Upper lobe of left lung (tissue), 6 donors: ENCODE measurements around the gene PAIP2. TPM values are rescaled to one million over a fixed set of nuclear protein-coding genes. Genes with fewer than 3 reads are reported as not detected.

Experiments used
- ATAC-seq, 2 donors: fragments of 200-7000 bp; cut with Tn5 transposase; one replicate each; pipeline ENCODE4 v1.9.1; 2022; ENCODE audit warnings: mild to moderate bottlenecking in 2 of 2, moderate library complexity in 2 of 2; ENCODE audit not compliant: low FRiP score in 2 of 2
- DNase-seq, 2 donors: peaks; one replicate each; pipeline ENCODE4 v3.0.0-alpha.2; 2019 to 2020
- H3K27ac ChIP-seq, 4 donors: fragments of 200-600 bp; sonication (generic); one replicate each; pipeline ENCODE4 v1.5.1; 2016 to 2019
- H3K27me3 ChIP-seq, 4 donors: fragments of 200-600 bp; sonication (generic); one replicate each; pipeline ENCODE4 v1.5.1; 2017 to 2019
- H3K36me3 ChIP-seq, 4 donors: fragments of 200-600 bp; sonication (generic); one replicate each; pipeline ENCODE4 v1.5.1; 2016 to 2019
- H3K4me1 ChIP-seq, 4 donors: fragments of 200-600 bp; sonication (generic); one replicate each; pipeline ENCODE4 v1.5.1; 2018 to 2019
- H3K4me3 ChIP-seq, 4 donors: fragments of 200-600 bp; sonication (generic); one replicate each; pipeline ENCODE4 v1.5.1; 2017 to 2019; ENCODE audit warnings: mild to moderate bottlenecking in 2 of 4, moderate library complexity in 1 of 4
- H3K9me3 ChIP-seq, 4 donors: fragments of 200-600 bp; sonication (generic); one replicate each; pipeline ENCODE4 v1.5.1; 2018 to 2019
- CTCF ChIP-seq, 6 experiments: fragments of 450-650 bp in 4 of 6; fragments of 200-600 bp in 2 of 6; sonication (generic) in 2 of 6; IDR thresholded peaks; one replicate each; pipeline ENCODE4 v1.5.1; 2016 to 2019; ENCODE audit warnings: antibody characterized with exemption in 6 of 6
- EP300 ChIP-seq, 4 donors: sonication (generic); formaldehyde crosslinking; IDR thresholded peaks; one replicate each; pipeline ENCODE4 v1.5.1; 2017; ENCODE audit warnings: antibody characterized with exemption in 4 of 4, control low read depth in 2 of 4
- POLR2A ChIP-seq, 4 donors: fragments of 450-650 bp; IDR thresholded peaks; one replicate each; pipeline ENCODE4 v1.5.1; 2016 to 2017; ENCODE audit warnings: antibody characterized with exemption in 4 of 4, mild to moderate bottlenecking in 2 of 4
- POLR2AphosphoS5 ChIP-seq, 2 donors: sonication (generic); formaldehyde crosslinking; IDR thresholded peaks; one replicate each; pipeline ENCODE4 v1.5.1; 2017; ENCODE audit warnings: antibody characterized with exemption in 2 of 2
- WGBS, 2 donors: methylation state at CpG; one replicate each; pipeline ENCODE4 v1.1.5; 2017 to 2018; 5-methylcytosine and 5-hydroxymethylcytosine counted together
- total RNA-seq, 6 donors: library from RNA; depleted of rRNA in 4 of 6; stranded (reverse); fragments of >200 nt in 4 of 6; gene quantifications; one replicate each; pipeline versions ENCODE4 v1.1.0 to v1.2.1, GENCODE V29; 2016 to 2021
- donor health status: DM: no; HTN: no; CAD: no; lungs with moderate emphysema.
- donor health status: DM: no; HTN: yes; CAD: no; lungs with severe emphysema.

The PAIP2 gene
- total RNA-seq, 6 donors from 2014 or later, result 36.7 to 103 (median 67.8) TPM

- ATAC-seq (peak in 1 of 2 donors; percentile 37), DNase-seq (peak in 1 of 2 donors; percentile 91)
- H3K9me3 ChIP-seq, result no peaks in the 10 kb centered on the region
- peak overlapping the region in 2 of 4 donors; percentile 17 to 46 for H3K27ac ChIP-seq
- WGBS, 2 donors, result 24% methylated on average over 28 of the region's 62 CpGs; no CpG with 5 or more reads in 1 of the 2 donors
- H3K4me1 ChIP-seq, result peaks cover 14 to 43% (median 35%) of the 10 kb centered on the region in 4 donors
- TF ChIP-seq CTCF (IDR thresholded peaks at IDR 0.05), result peak in 4 of 6 experiments; percentile 22 to 63 (median 54)
- no peak for TF ChIP-seq POLR2A (IDR thresholded peaks at IDR 0.05)
- H3K36me3 ChIP-seq, result no peaks in the 10 kb centered on the region
- peaks cover 0 to 31% (median 18%) of the 10 kb centered on the region in 4 donors for H3K27me3 ChIP-seq
- peak overlapping the region; percentile 25 to 65 (median 54) for H3K4me3 ChIP-seq
These were observed 52.5 kb downstream of the PAIP2 start for GRCh38 chr5:139394123-139394653.

- Histone ChIP-seq H3K27ac (peak within 1 kb of the TSS in 3 of 4 donors; percentile 17 to 46 (median 35)), H3K4me1 (peaks cover 14 to 43% (median 35%) of the 10 kb centered on the region in 4 donors), H3K9me3 (no peaks in the 10 kb centered on the region), H3K27me3 (peaks cover 0 to 31% (median 18%) of the 10 kb centered on the region in 4 donors), H3K4me3 (peak within 1 kb of the TSS; percentile 25 to 65 (median 54)), H3K36me3 (no peaks in the 10 kb centered on the region)
- TF ChIP-seq CTCF (IDR thresholded peaks at IDR 0.05), result no peak
- TF ChIP-seq EP300 (IDR thresholded peaks at IDR 0.05), result no peak
- TF ChIP-seq POLR2AphosphoS5 (IDR thresholded peaks at IDR 0.05), result no peak
- no peak for TF ChIP-seq POLR2A (IDR thresholded peaks at IDR 0.05)
- 41 to 54% methylated on average over 7 to 40 of the region's 76 CpGs for WGBS, 2 donors
- DNase-seq (peak in 1 of 2 donors; percentile 88), ATAC-seq (peak in 1 of 2 donors; percentile 36)
These were observed 53.3 kb downstream of the PAIP2 start, which contains the start of gene PROB1 for GRCh38 chr5:139394654-139395566. Gene PROB1, minus strand, starts transcription at chr5:139395104. Its CDS starts 23 bp downstream, at chr5:139395081.

GRCh38 chr5:139395844-139396640, 54.4 kb downstream of the PAIP2 start:
- DNase-seq (no peak), ATAC-seq (no peak)
- H3K36me3 ChIP-seq, result no peaks in the 10 kb centered on the region
- no peak overlapping the region for H3K27ac ChIP-seq
- 75 to 82% methylated on average over 6 to 8 of the region's 8 CpGs for WGBS, 2 donors
- TF ChIP-seq POLR2A (IDR thresholded peaks at IDR 0.05), result no peak
- no peak for TF ChIP-seq EP300 (IDR thresholded peaks at IDR 0.05)
- no peak for TF ChIP-seq POLR2AphosphoS5 (IDR thresholded peaks at IDR 0.05)
- no peak for TF ChIP-seq CTCF (IDR thresholded peaks at IDR 0.05)
- H3K27me3 ChIP-seq, result peaks cover 0 to 31% (median 18%) of the 10 kb centered on the region in 4 donors
- no peaks in the 10 kb centered on the region for H3K9me3 ChIP-seq
- H3K4me1 ChIP-seq, result peaks cover 14 to 43% (median 35%) of the 10 kb centered on the region in 4 donors
- H3K4me3 ChIP-seq, result no peak overlapping the region

- H3K4me1 ChIP-seq, result peaks cover 14 to 37% (median 30%) of the 10 kb centered on the region in 4 donors
- H3K27me3 ChIP-seq, result peaks cover 0 to 31% (median 18%) of the 10 kb centered on the region in 4 donors
- TF ChIP-seq CTCF (IDR thresholded peaks at IDR 0.05) (no peak), POLR2AphosphoS5 (IDR thresholded peaks at IDR 0.05) (no peak), EP300 (IDR thresholded peaks at IDR 0.05) (no peak), POLR2A (IDR thresholded peaks at IDR 0.05) (no peak)
- H3K36me3 ChIP-seq, result no peaks in the 10 kb centered on the region
- H3K4me3 ChIP-seq, result no peak overlapping the region
- WGBS, 2 donors, result 92 to 97% methylated on average over 8 of the region's 8 CpGs
- no peak for ATAC-seq
- no peak for DNase-seq
- H3K9me3 ChIP-seq, result no peaks in the 10 kb centered on the region
- H3K27ac ChIP-seq, result no peak overlapping the region
These were observed 55.0 kb downstream of the PAIP2 start for GRCh38 chr5:139396691-139397090.
